ENCODE measurements around the gene PHC1. TPM values are rescaled to one million over a fixed set of nuclear protein-coding genes. Genes with fewer than 3 reads are reported as not detected.

PHC1 gene
- total RNA-seq, 2 donors from 2014 or later = 50.1 to 55.9 TPM

- Histone ChIP-seq H3K9me3 (no peaks in the 10 kb centered on the region), H3K4me3 (no peak overlapping the region), H3K27me3 (replicated peaks; ENCODE audit: insufficient read depth) (no peaks in the 10 kb centered on the region), H3K4me1 (ENCODE audit: control insufficient read depth in 1 of 2, low read depth in 2 of 2) (no peaks in the 10 kb centered on the region), H3K27ac (no peak overlapping the region), H3K36me3 (no peaks in the 10 kb centered on the region)
- DNase-seq (ENCODE audit: low spot score) = no peak
- ATAC-seq (ENCODE audit: insufficient number of reproducible peaks, low FRiP score, low read depth) = no peak
- TF ChIP-seq CTCF (IDR thresholded peaks at IDR 0.05) = no peak
These were observed 73.4 kb downstream of the PHC1 start for GRCh38 chr12:8987685-8988084.

- DNase-seq (ENCODE audit: low spot score) (no peak), ATAC-seq (ENCODE audit: insufficient number of reproducible peaks, low FRiP score, low read depth) (no peak)
- TF ChIP-seq CTCF (IDR thresholded peaks at IDR 0.05) = no peak
- Histone ChIP-seq H3K27me3 (replicated peaks; ENCODE audit: insufficient read depth) (no peaks in the 10 kb centered on the region), H3K4me3 (no peak within 1 kb of the TSS), H3K9me3 (no peaks in the 10 kb centered on the region), H3K27ac (no peak within 1 kb of the TSS), H3K36me3 (no peaks in the 10 kb centered on the region), H3K4me1 (ENCODE audit: control insufficient read depth in 1 of 2, low read depth in 2 of 2) (no peaks in the 10 kb centered on the region)
These were observed 75.1 kb downstream of the PHC1 start, which contains the start of gene KLRG1 for GRCh38 chr12:8989413-8989812. Gene KLRG1 (plus strand): TSS chr12:8989546. CDS start chr12:8989636, 90 bp downstream.

Other genes starting within 250 kb of the PHC1 start
- 100 to 1,000 TPM in 1 of 2 donors, 10 to 100 TPM in 1; 87.6 to 159 TPM for gene RIMKLB, start 216.5 kb upstream of the PHC1 start, total RNA-seq
- under 1 TPM in 1 of 2 donors, not detected in 1; 0.27 TPM for gene A2ML1, start 91.9 kb upstream of the PHC1 start, total RNA-seq
- 100 to 1,000 TPM; 119 to 148 TPM for gene M6PR, start 35.1 kb downstream of the PHC1 start, total RNA-seq
- 1 to 10 TPM; 3.0 to 5.9 TPM for gene KLRG1, start 75.0 kb downstream of the PHC1 start, total RNA-seq
- 1,000 to 10,000 TPM; 1,073 to 1,118 TPM for gene A2M, start 201.4 kb downstream of the PHC1 start, total RNA-seq